ENCODE measurements around the gene CPS1.

Gene CPS1

GRCh38 chr2:210546424-210547208 lies 9.8 kb upstream of the CPS1 start:
- no peak overlapping the region for H3K4me3 ChIP-seq (ENCODE audit: low read depth, low read length)
- no peak for TF ChIP-seq CTCF (IDR thresholded peaks at IDR 0.05; ENCODE audit: low read depth, low read length)

- no peak overlapping the region for H3K4me3 ChIP-seq (ENCODE audit: low read depth, low read length)
- no peak for TF ChIP-seq CTCF (IDR thresholded peaks at IDR 0.05; ENCODE audit: low read depth, low read length)
These were observed 8.4 kb upstream of the CPS1 start for GRCh38 chr2:210548031-210548430.

GRCh38 chr2:210548878-210549384 lies 7.5 kb upstream of the CPS1 start:
- H3K4me3 ChIP-seq (ENCODE audit: low read depth, low read length): no peak overlapping the region
- TF ChIP-seq CTCF (IDR thresholded peaks at IDR 0.05; ENCODE audit: low read depth, low read length): no peak

- H3K4me3 ChIP-seq (ENCODE audit: low read depth, low read length): no peak overlapping the region
- TF ChIP-seq CTCF (IDR thresholded peaks at IDR 0.05; ENCODE audit: low read depth, low read length): no peak
These were observed 5.4 kb upstream of the CPS1 start for GRCh38 chr2:210551001-210551400.

- TF ChIP-seq CTCF (IDR thresholded peaks at IDR 0.05; ENCODE audit: low read depth, low read length): no peak
- H3K4me3 ChIP-seq (ENCODE audit: low read depth, low read length): no peak overlapping the region
These were observed 3.0 kb upstream of the CPS1 start for GRCh38 chr2:210553373-210553772.

GRCh38 chr2:210555555-210555954 lies 844 bp upstream of the CPS1 start:
- no peak overlapping the region for H3K4me3 ChIP-seq (ENCODE audit: low read depth, low read length)
- TF ChIP-seq CTCF (IDR thresholded peaks at IDR 0.05; ENCODE audit: low read depth, low read length): no peak

- no peak for TF ChIP-seq CTCF (IDR thresholded peaks at IDR 0.05; ENCODE audit: low read depth, low read length)
- H3K4me3 ChIP-seq (ENCODE audit: low read depth, low read length): no peak overlapping the region
These were observed 1.3 kb downstream of the CPS1 start for GRCh38 chr2:210557721-210558120.

All from WI38 (cell line).